HT1080 (cell line): ENCODE data around the gene PKP1. TPM values are rescaled to one million over a fixed set of nuclear protein-coding genes. Genes with fewer than 3 reads are reported as not detected.

Source experiments
- DNase-seq: peaks from one replicate; pipeline ENCODE4 v3.0.0-alpha.2; 2015; ENCODE audit warnings: low read depth
- total RNA-seq: library from RNA; depleted of rRNA; stranded (reverse); fragments of >200 nt; shearing (Covaris generic); gene quantifications from 2 replicates; pipeline ENCODE4 v1.2.3, GENCODE V29; 2014; rRNA removed

The PKP1 gene
- total RNA-seq, 1 experiment from 2014 or later = not detected

DNA sequence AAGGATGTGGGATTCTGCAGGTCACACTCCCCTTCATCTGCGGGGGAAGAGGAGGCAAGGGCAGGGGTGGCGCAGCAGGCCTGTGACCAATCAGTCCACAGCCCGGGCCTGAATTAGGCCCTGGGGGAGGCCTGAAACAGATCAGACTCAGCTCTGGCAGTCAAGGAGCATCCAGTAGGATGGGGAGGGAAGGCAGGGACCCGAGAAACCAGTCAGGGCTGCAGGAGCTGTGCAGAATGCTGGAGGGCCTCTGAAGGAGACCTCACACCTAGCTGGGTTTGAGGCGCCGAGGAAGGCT lies 81.5 kb downstream of the PKP1 start:
- DNase-seq = no peak

DNA sequence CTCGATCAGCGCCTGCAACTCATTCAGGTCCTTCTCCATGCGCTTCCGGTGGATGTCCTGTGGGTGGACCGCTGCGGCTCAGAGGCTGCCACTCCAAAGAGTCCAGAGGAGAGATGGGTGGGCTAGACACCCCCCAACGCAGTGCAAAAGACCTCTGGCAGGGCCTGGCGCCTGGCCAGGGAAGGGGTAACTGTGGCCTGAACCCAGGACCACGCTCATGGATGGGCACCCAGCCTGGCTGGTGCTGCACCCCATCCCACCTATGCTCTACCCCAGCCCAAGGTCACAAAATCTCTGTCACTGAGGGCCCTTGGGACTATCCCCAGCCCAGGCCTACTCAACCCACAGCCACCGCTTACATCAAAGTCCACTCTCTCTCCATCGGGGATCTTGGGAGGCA lies 81.9 kb downstream of the PKP1 start:
- DNase-seq = no peak

DNA sequence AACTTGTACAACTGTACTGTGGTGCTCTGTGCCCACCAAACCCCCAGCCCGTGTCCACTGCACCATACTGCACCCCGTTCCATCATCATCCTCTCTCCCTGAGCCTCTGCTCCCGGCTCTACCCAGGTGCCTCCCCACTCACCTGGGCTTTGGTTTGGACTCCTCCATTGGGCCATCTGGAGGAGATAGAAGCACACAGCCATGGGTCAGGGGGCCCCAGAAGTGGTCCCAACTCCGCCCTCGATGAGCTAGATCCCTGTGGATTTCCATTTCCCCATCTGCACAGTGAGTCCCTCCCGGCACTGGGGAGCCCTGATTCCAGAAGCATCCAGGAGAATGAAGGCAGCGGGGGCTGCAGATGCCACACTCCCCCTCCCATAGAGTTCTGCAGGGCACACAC lies 83.4 kb downstream of the PKP1 start:
- DNase-seq = no peak

DNA sequence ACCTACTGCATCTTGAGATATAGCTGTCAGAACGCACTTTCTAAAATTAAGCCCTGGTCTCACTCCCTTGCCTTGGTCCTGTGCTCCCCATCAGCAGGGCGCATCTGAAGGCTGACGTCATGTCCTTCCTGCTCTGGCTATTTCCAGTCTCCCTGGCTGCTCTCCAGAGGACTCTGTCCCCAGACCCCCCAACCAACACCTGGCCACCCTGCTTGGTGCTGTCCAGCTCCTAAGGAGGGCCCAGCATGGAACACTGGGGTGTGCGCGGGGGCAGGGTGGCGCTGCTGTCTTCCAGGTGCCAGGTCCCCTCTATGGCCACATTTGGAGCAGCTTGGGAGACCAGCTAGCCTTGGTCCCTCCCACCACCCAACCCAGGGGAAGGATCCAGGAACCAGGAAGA lies 85.9 kb downstream of the PKP1 start:
- no peak for DNase-seq

DNA sequence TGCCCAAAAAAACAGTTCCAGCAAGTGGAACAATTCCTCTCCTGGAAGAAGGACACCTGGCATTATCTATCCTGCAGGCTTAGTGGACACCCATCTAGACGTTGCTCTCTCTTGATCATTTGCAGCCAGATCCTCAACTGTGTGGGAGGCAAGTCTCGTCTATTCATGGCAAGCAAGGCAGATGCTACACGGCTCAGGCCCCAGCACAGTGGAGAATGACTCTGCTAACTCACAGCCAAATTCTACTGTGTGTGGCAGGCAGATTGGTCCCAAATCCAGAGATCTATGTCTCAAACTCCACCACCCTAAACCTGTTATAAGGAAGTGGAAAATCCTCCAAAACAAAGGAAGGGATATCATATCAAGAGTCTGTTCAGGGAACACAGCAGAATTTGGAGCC lies 87.2 kb downstream of the PKP1 start:
- DNase-seq = no peak

DNA sequence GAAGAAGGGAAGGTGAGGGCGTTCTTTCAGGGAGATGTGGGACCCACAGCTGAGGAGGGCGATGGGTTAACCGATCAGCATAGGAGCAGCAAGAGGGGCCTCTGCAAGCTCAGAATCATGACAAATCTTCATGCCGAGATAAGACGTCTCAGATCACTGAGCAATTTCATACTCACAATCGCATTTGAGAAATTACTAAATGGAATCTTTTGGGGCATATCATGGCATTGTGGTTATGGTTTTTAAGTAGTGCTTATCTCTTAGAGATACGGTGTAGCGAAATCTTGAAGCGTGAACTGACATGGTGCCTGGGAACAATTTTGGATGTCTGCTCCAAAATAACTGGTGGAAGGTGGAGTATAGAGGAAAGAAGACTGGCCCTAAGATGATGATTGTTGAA lies 88.0 kb downstream of the PKP1 start:
- DNase-seq = no peak

DNA sequence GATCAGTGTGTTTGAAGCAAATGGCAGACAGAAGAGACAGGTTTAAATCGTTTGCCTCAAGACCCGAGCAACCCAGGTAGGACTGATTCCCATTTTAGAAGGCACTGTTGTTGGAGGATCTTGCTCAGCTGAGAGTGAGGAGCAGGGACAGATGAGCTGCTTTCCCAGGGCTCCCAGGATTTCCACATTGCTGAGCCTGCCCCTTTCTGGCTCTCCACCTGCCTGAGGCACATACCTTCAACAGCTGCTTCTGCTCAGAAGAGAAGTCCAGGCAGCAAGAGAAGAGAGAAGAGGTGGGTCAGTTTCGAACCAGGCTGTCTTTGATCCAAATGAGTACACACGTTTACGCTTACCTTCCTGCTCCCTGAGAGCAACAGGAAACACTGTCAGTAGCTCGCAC lies 88.5 kb downstream of the PKP1 start:
- DNase-seq = no peak

DNA sequence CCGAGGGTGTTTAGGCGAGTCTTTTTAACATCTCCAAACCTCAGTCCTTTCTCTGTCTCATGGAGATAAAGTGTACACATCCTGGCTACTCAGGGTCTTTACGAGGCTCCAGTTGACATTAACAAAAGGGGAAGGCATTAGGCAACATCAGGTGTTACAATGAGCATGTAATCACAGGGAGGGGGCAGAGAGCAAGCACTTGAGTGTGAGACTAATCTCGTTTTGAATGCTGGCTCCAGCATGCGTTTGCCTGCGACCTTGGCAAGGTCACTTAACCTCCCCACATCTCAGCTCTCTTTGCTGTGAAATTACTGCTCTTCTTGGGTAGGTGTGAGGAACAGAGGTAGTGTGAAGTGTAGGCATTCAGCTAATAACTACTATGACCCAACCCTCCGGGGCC lies 91.1 kb downstream of the PKP1 start:
- no peak for DNase-seq

DNA sequence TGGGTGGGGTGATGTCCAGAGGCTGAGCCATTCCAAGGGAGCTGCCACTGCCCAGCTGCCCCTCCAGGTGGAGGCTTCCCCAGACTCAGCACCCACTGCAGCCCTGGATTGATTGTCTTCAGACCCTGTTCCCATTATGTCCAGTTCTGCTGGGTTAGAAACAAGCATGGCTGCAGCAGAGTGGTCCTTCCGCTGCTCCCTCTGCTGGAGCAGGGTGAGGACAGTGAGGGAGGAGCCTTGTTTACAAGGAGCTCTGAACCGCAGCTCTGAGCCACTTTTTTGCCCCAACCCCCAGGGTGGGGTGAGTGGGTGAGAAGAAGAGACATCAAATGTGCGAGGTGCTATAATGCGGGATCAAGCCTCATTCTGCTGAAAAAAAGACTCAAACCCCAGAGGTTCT lies 91.9 kb downstream of the PKP1 start:
- DNase-seq = no peak

DNA sequence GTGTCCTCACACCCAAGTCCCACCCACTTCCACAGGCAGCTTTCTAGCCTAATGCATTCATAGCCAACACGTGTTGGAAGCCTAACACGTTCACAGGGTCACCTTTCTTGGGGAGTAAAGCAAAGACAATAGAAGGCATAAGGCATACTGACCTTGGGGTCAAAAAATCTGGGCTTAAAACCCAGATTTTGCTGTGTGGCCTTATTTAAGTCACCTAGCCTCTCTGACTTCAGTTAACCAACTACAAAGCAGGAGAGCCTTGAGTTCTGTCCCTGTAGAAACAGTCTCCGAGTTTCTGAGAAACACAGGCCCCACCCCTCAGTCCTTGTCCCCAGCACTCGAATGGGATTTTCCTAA lies 92.8 kb downstream of the PKP1 start:
- DNase-seq = no peak

DNA sequence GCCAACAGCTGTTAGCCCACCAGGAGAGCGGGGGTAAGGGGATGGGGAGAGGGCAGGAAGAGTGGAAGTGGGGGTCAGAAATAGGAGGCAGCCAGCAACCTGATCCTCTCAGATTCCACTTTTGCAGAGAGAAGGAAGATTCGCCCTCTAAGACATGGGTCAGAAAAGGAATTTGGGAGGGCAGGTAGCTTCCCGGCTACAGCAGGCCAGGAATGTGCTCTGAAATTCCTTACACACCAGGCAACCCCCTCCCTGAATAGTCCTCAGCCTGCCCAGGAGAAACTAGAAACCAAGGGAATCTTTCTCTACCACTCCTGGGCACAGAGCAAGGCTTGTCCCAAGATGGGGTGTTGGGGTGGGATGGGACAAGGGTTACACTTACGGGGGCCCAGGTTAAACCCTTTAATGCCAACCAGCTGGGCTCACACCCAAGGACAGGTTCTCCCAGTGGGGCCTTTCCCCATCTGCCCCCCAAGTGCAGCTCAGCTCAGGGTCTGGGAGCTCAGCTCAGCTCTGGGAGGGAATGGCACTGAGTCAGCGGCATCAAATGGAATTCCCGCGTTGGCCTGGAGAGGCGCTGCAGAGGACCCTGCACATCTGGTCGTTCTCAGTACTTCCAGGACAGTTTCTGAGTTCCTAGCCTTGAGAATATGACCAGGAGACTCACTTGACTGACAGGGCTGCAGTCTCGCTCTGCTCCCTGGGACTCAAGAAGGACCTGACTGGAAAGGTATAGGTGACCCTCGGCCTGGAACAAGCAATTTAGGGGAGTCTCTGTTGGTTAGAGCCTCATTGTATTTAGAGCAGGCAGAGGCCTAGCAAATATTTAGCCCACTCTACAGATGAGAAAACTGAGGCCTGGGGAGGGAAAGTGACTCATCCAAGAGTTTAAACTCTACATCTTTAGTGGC lies 93.4 kb downstream of the PKP1 start:
- peak; percentile 67 for DNase-seq

DNA sequence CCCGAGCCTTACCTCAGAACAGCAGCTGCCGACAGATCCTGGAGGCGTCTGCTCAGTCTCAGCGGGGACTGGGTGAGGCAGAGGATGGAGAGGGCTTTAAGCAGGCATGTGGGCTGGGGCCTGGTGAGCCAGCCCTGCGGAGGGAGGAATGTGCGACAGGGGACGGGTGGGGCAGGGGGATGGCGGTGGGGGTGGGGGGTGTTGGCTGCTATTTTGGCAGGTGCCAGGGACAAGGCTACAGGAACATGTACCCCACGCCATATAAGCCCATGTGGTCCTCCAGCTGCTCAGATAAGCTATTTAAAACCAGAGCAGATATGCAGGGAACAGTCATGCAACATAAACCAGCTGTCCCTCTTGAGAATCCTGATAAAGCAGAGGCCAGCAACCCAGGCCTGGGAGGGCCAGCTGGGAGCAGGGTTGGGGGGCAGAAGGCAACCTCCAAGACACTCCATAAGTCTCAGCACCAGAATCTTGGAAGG lies 94.3 kb downstream of the PKP1 start, which contains the start of gene TNNT2:
Gene TNNT2 (minus strand): TSS at position 70 of the 482 bp plus-strand sequence. CDS start 4,426 bp downstream, outside the sequence.
- DNase-seq = no peak

DNA sequence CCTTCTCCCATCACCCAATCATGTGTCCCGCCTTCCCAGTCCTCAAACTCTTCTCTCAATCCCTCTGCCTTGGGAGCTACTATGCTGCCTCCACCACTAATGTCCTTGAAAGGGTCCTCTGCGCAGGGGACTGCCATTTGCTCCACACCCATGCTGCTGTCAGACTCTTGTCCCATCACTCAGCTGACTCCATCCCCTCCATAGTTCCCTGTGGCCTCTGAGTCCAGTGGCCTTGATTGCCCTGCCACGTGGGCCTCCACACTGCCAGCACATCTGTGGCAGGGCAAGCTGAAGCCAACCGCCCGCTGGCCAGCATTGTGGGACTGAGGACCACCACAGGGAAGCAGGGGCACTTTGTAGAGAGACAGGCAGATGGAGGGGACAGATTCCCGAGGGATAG lies 95.5 kb downstream of the PKP1 start:
- DNase-seq = no peak

DNA sequence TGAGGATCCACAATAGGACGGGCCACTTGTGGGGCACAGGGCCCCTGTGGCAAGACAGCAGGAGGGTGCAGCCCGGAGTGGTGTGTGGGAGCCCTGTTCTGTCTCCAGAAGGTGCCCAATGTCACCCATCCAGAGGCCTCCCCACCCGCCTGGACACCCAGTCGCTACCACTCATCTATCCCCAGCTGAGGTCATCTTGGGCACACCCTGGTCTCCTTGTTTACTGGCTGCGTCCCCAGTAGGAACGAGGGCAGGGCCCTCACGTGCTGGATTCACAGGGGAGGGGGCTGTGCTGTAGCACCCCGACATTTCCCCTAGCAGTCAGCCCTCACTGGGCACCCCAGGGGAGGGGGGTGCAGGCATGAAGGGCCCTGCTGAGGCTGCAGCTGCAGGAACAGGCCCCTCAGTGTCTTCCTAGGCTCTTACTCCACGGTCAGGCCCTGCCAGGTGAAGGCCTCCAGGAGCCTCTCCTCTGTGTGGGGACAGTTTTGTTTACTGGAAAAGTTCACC lies 96.5 kb downstream of the PKP1 start:
- DNase-seq = no peak

DNA sequence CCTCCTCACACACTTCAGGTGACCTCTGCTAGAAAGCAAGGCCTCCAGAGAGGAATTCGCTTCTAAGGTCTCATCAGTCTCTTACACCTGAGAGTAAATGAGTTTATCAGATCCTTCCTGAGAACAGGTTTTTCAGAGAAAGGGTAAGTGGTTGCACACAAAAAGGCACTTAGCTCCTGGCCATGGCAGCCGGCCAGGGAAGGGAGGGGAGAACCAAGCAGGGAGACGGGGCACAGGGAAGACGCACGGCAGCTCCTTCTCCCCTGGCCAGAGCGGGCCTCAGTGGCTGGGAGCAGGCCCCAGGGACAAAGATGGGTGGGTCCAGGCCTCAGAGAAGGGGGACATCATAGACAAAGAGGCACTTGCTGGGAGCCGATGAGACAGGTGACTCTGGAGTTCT lies 97.8 kb downstream of the PKP1 start:
- DNase-seq = no peak

Other genes with a start within 250 kb of the PKP1 start
- not detected in 2 replicates for gene CACNA1S, start 171.1 kb upstream of the PKP1 start, total RNA-seq
- not detected in 2 replicates for gene ASCL5, start 156.3 kb upstream of the PKP1 start, total RNA-seq
- 61.7 and 76.5 TPM in 2 replicates for gene TMEM9, start 129.0 kb upstream of the PKP1 start, total RNA-seq
- 0.14 and 0.17 TPM in 2 replicates for gene IGFN1, start 92.7 kb upstream of the PKP1 start, total RNA-seq
- not detected in 2 replicates for gene TNNT2, start 94.2 kb downstream of the PKP1 start, total RNA-seq
- gene LAD1, start 115.8 kb downstream of the PKP1 start, total RNA-seq = not detected in 2 replicates
- gene TNNI1, start 138.2 kb downstream of the PKP1 start, total RNA-seq = not detected in 2 replicates
- 91.8 and 111 TPM in 2 replicates for gene PHLDA3, start 185.7 kb downstream of the PKP1 start, total RNA-seq
- 516 and 694 TPM in 2 replicates for gene CSRP1, start 223.6 kb downstream of the PKP1 start, total RNA-seq